Activated naive CD4-positive, alpha-beta T cell treated with anti-CD3 and anti-CD28 coated beads, Interleukin-2, amount 50 U/mL, for 24 hours (primary cell): Measurements from ENCODE around the gene PDZK1.
"Not testable (repeated sequence)": the region's sequence is repeated elsewhere in the genome, so short reads cannot be mapped to it uniquely, and the experiment has no call there.

Source experiments
- H3K27ac Mint-ChIP-seq: one replicate; pipeline ENCODE4 v1.8.0; 2021; ENCODE audit warnings: mild to moderate bottlenecking, mixed read lengths
- H3K27me3 Mint-ChIP-seq: one replicate; pipeline ENCODE4 v1.8.0; 2021; ENCODE audit warnings: mixed read lengths
- H3K36me3 Mint-ChIP-seq: one replicate; pipeline ENCODE4 v1.8.0; 2021; ENCODE audit warnings: mixed read lengths
- H3K4me1 Mint-ChIP-seq: one replicate; pipeline ENCODE4 v1.8.0; 2021; ENCODE audit warnings: mixed read lengths
- H3K4me3 Mint-ChIP-seq: one replicate; pipeline ENCODE4 v1.8.0; 2021; ENCODE audit warnings: mild to moderate bottlenecking, mixed read lengths
- H3K9me3 Mint-ChIP-seq: one replicate; pipeline ENCODE4 v1.8.0; 2021; ENCODE audit warnings: mixed read lengths

Gene PDZK1

GRCh38 chr1:145690587-145691558, 16.3 kb downstream of the PDZK1 start:
- peaks cover 30% of the 10 kb centered on the region for H3K4me1 Mint-ChIP-seq
- peak overlapping the region; percentile 49 for H3K4me3 Mint-ChIP-seq
- no peaks in the 10 kb centered on the region for H3K9me3 Mint-ChIP-seq
- peak overlapping the region; percentile 83 for H3K27ac Mint-ChIP-seq
- no peaks in the 10 kb centered on the region for H3K36me3 Mint-ChIP-seq
- no peaks in the 10 kb centered on the region for H3K27me3 Mint-ChIP-seq

GRCh38 chr1:145689922-145690321, 17.2 kb downstream of the PDZK1 start:
- Mint-ChIP-seq H3K27me3 (no peaks in the 10 kb centered on the region), H3K36me3 (no peaks in the 10 kb centered on the region), H3K4me1 (peaks cover 30% of the 10 kb centered on the region), H3K9me3 (no peaks in the 10 kb centered on the region), H3K4me3 (peak overlapping the region; percentile 49), H3K27ac (no peak overlapping the region)

GRCh38 chr1:145688924-145689323, 18.2 kb downstream of the PDZK1 start:
- no peaks in the 10 kb centered on the region for H3K27me3 Mint-ChIP-seq
- H3K4me3 Mint-ChIP-seq: no peak overlapping the region
- H3K36me3 Mint-ChIP-seq: no peaks in the 10 kb centered on the region
- H3K4me1 Mint-ChIP-seq: peaks cover 30% of the 10 kb centered on the region
- no peak overlapping the region for H3K27ac Mint-ChIP-seq
- H3K9me3 Mint-ChIP-seq: no peaks in the 10 kb centered on the region

GRCh38 chr1:145688328-145688727, 18.8 kb downstream of the PDZK1 start:
- H3K36me3 Mint-ChIP-seq: no peaks in the 10 kb centered on the region
- peak overlapping the region; percentile 70 for H3K27ac Mint-ChIP-seq
- H3K27me3 Mint-ChIP-seq: no peaks in the 10 kb centered on the region
- no peak overlapping the region for H3K4me3 Mint-ChIP-seq
- H3K9me3 Mint-ChIP-seq: no peaks in the 10 kb centered on the region
- H3K4me1 Mint-ChIP-seq: peaks cover 30% of the 10 kb centered on the region

- H3K27me3 Mint-ChIP-seq, H3K9me3 Mint-ChIP-seq, H3K36me3 Mint-ChIP-seq, H3K27ac Mint-ChIP-seq, H3K4me3 Mint-ChIP-seq: not testable (repeated sequence)
- peaks cover 25% of the 10 kb centered on the region for H3K4me1 Mint-ChIP-seq
Observed at GRCh38 chr1:145686078-145686477, 21.1 kb downstream of the PDZK1 start.

GRCh38 chr1:145684858-145685257, 22.3 kb downstream of the PDZK1 start:
- H3K4me1 Mint-ChIP-seq: peaks cover 13% of the 10 kb centered on the region
- H3K4me3 Mint-ChIP-seq, H3K27me3 Mint-ChIP-seq, H3K9me3 Mint-ChIP-seq, H3K36me3 Mint-ChIP-seq, H3K27ac Mint-ChIP-seq: not testable (repeated sequence)

- H3K27ac Mint-ChIP-seq, H3K9me3 Mint-ChIP-seq, H3K36me3 Mint-ChIP-seq, H3K4me3 Mint-ChIP-seq, H3K4me1 Mint-ChIP-seq, H3K27me3 Mint-ChIP-seq: not testable (repeated sequence)
Observed at GRCh38 chr1:145673217-145673616, 34.0 kb downstream of the PDZK1 start.

GRCh38 chr1:145670995-145671745, 36.0 kb downstream of the PDZK1 start:
- not testable (repeated sequence) for H3K36me3 Mint-ChIP-seq, H3K27ac Mint-ChIP-seq, H3K9me3 Mint-ChIP-seq, H3K4me3 Mint-ChIP-seq, H3K27me3 Mint-ChIP-seq, H3K4me1 Mint-ChIP-seq

GRCh38 chr1:145665015-145665414, 42.2 kb downstream of the PDZK1 start:
- not testable (repeated sequence) for H3K4me3 Mint-ChIP-seq, H3K4me1 Mint-ChIP-seq

GRCh38 chr1:145662502-145662901, 44.7 kb downstream of the PDZK1 start:
- not testable (repeated sequence) for H3K4me1 Mint-ChIP-seq, H3K36me3 Mint-ChIP-seq, H3K9me3 Mint-ChIP-seq, H3K4me3 Mint-ChIP-seq, H3K27me3 Mint-ChIP-seq, H3K27ac Mint-ChIP-seq

More at GRCh38 chr1:145665015-145665414, 42.2 kb downstream of the PDZK1 start:
- not testable (repeated sequence) for H3K27me3 Mint-ChIP-seq, H3K9me3 Mint-ChIP-seq, H3K27ac Mint-ChIP-seq, H3K36me3 Mint-ChIP-seq

- not testable (repeated sequence) for H3K9me3 Mint-ChIP-seq, H3K4me1 Mint-ChIP-seq, H3K27me3 Mint-ChIP-seq
Observed at GRCh38 chr1:145656245-145656943, 50.8 kb downstream of the PDZK1 start.

GRCh38 chr1:145643990-145644389, 63.2 kb downstream of the PDZK1 start:
- not testable (repeated sequence) for H3K36me3 Mint-ChIP-seq, H3K27ac Mint-ChIP-seq, H3K9me3 Mint-ChIP-seq, H3K4me3 Mint-ChIP-seq, H3K27me3 Mint-ChIP-seq, H3K4me1 Mint-ChIP-seq

More at GRCh38 chr1:145656245-145656943, 50.8 kb downstream of the PDZK1 start:
- not testable (repeated sequence) for H3K36me3 Mint-ChIP-seq, H3K27ac Mint-ChIP-seq, H3K4me3 Mint-ChIP-seq

- not testable (repeated sequence) for H3K27ac Mint-ChIP-seq, H3K36me3 Mint-ChIP-seq, H3K27me3 Mint-ChIP-seq, H3K4me3 Mint-ChIP-seq, H3K9me3 Mint-ChIP-seq, H3K4me1 Mint-ChIP-seq
Observed at GRCh38 chr1:145641886-145642285, 65.3 kb downstream of the PDZK1 start.

GRCh38 chr1:145636237-145636636, 70.9 kb downstream of the PDZK1 start:
- H3K36me3 Mint-ChIP-seq, H3K9me3 Mint-ChIP-seq, H3K27ac Mint-ChIP-seq, H3K4me1 Mint-ChIP-seq, H3K4me3 Mint-ChIP-seq, H3K27me3 Mint-ChIP-seq: not testable (repeated sequence)

- H3K36me3 Mint-ChIP-seq, H3K9me3 Mint-ChIP-seq, H3K27me3 Mint-ChIP-seq, H3K4me3 Mint-ChIP-seq, H3K4me1 Mint-ChIP-seq, H3K27ac Mint-ChIP-seq: not testable (repeated sequence)
Observed at GRCh38 chr1:145622177-145622576, 85.0 kb downstream of the PDZK1 start.
